PC-9 (cell line): ENCODE results near the gene AIF1L.

Experiments used
- CTCF ChIP-seq: fragments of 200-600 bp; sonication (generic); conservative IDR thresholded peaks from 2 replicates; pipeline ENCODE4 v1.6.1; 2017; ENCODE audit warnings: mixed run types, antibody characterized with exemption, mild to moderate bottlenecking, moderate library complexity
- EZH2 ChIP-seq: fragments of 200-600 bp; sonication (generic); IDR thresholded peaks from 2 replicates; pipeline ENCODE4 v1.8.0; 2017; ENCODE audit warnings: antibody characterized with exemption, low read depth

GRCh38 chr9:131065599-131065998 lies 30.7 kb upstream of the AIF1L start:
- no peak for TF ChIP-seq CTCF
- no peak for TF ChIP-seq EZH2
